NAMALWA (cell line): ENCODE data around the gene NEK6.

Experiments used
- DNase-seq: peaks from one replicate; pipeline ENCODE4 v3.0.0-alpha.2; 2015; ENCODE audit warnings: low spot score

Gene NEK6

DNA sequence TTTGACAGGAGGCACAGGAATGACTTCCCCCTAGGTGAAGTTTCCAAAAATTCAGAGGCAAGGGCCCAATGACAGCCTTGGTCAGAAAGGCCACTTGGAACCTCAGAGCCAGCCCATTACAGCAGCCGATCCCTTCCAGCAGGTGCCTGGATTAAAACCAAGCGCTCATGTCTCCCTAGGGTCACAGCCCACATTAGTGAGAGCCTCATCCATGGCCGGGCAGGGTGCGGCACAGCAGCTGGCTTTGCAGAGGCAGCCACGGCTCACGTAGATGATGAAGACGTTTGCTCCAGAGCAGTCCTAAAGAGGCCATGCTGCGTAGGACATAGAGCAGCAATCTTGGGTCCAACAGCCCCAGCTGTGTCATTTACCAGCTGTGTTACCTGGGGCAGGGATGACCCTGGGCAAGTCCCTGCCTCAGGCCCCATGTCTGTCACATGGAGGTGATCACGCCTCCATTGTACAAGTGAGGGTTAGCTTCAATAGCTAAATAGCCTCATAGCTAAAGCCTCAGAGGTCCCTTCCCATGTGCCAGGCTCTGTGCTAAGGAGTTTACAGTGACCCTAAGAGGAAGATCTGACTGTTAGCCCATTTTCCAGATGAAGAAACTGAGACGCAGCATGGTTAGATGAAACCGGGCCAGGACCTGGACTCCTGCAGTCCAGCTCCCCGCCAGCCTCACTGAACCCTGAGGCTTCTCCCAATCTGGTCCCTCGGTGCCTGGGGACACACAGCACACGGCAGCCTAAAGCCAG lies 39.2 kb downstream of the NEK6 start:
- DNase-seq, result no peak

DNA sequence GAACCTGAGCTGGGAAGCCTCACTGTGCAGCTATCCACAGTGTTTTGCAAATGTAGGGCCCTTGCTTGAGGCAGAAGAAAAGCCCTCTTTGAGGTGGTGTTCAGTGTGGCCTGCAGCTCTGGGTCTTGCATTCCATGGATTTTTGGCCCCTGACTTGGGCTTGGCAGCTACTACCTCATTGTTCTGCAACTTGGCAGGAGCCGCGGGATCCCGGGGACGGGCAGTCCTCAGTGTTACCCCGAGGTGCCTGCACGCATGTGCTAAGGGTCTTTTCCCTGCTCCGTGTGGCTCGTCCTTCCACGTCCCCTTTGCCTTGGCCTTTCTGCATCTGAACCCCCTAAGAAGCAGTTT lies 39.8 kb downstream of the NEK6 start:
- no peak for DNase-seq

DNA sequence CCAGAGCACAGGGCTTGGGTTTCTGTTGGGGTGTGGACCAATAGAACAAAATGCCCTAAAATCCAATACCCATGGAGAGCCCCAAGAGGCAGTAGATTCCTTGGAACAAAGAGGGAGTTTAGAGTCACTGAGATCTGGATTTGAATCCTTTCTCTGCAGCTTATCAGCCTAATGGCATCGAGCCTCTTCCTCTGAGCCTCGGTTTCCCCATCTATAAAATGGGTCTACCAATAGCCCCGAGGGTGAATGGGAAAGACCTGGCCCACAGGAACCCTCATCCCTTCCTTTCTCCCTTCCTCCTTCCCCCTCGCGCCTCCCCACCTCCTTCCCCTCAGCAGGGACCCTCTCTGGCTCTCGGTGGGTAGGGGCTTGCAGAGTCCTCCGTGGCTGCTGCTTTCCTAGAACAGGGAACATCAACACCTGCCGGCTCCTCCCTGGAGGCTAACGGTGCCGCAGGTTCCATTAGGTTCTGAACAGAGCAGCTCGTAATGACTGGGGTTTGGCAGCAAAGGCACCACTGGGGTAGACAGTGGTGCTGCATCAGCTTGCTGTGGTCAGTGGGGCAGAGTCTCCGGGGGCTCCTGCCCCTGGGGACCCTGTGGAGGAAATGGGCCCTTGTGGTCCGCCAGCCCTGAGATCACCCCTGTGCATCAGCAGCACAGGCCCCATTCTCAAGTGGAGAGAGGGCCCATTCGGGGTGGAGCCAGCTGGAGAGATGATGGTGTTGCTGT lies 40.3 kb downstream of the NEK6 start:
- no peak for DNase-seq

- DNase-seq, result no peak
These were observed 41.0 kb downstream of the NEK6 start for GRCh38 chr9:124298646-124299235.

DNA sequence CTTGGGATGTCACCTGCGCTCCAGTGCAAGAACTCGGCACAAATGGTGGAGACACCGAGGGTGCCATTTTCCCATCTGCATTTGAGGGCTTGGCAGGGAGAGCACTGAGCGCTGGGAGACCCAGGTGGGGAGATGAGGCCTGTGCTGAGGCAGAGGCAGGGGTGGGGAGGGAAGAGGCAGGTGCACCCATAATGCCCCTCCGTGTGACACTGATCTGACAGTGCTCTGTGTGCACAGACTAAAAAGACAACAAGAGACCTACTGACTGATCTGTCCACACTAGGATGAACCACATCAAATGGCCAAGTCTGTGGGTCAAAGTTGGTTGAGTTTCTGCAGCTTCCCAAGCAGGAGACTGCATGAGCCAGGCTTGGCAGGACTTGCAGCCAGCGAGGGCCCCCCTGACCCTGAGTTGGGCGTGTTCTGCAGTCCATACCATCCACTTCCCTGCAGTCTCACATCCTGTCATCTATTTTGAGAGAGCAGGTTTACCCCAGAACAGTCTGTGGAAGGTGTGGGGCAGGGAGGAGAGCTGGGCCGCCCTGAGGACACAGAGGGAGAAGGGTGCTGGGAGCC lies 41.9 kb downstream of the NEK6 start:
- no peak for DNase-seq

GRCh38 chr9:124300312-124300711 lies 42.6 kb downstream of the NEK6 start:
- no peak for DNase-seq

GRCh38 chr9:124302921-124303320 lies 45.2 kb downstream of the NEK6 start:
- DNase-seq, result no peak

- DNase-seq, result no peak
These were observed 46.0 kb downstream of the NEK6 start for GRCh38 chr9:124303762-124304161.

DNA sequence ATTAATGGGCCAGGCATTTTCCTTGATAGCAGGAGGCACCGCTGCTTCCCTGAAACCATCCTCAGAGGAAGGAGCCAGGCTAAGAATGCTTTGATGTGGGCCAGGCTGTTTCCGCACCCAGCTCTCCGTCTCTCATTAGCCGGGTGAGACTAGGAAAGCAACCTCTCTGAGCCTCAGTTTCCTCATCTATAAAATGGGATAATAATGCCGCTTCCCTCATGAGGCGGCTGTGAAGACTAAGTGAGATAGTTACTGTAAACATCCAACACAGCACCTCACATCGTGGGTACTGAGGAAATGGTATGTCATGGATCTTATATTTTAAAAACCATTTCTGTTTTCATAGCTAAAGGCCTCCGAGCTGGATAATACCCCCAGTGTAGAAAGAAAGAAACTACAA lies 46.5 kb downstream of the NEK6 start:
- DNase-seq, result no peak

DNA sequence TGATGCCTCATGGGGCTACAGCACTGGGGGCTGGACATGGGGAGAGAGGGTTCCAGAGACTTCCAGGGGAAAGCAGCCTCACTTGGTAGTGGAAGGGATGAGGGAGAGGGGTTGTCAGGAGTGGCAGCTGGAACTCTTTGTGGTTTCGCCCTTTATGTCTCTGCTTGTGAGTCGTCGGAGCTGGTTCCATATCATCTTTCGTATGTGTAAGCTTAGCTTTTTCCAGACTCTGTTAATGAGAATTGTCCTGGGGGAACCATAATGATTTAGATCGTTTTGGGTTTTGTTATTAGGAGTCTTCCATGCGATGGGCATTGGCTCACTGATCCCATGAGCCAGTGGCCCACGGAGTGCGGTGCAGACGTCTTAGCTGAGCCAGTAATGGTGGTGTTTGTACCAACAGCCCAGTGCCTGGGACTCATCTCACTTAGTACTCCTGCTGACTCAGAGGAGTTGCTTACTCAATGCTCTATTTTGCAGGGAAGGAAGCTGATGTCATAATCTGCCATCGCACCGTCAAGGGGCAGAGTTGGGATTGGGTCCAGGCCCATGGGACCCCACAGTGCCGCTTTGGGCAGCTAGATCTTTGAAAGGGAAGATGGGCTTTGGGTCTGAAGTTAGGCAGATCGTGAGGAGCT lies 48.5 kb downstream of the NEK6 start:
- no peak for DNase-seq

GRCh38 chr9:124307379-124308030 lies 49.8 kb downstream of the NEK6 start:
- no peak for DNase-seq

DNA sequence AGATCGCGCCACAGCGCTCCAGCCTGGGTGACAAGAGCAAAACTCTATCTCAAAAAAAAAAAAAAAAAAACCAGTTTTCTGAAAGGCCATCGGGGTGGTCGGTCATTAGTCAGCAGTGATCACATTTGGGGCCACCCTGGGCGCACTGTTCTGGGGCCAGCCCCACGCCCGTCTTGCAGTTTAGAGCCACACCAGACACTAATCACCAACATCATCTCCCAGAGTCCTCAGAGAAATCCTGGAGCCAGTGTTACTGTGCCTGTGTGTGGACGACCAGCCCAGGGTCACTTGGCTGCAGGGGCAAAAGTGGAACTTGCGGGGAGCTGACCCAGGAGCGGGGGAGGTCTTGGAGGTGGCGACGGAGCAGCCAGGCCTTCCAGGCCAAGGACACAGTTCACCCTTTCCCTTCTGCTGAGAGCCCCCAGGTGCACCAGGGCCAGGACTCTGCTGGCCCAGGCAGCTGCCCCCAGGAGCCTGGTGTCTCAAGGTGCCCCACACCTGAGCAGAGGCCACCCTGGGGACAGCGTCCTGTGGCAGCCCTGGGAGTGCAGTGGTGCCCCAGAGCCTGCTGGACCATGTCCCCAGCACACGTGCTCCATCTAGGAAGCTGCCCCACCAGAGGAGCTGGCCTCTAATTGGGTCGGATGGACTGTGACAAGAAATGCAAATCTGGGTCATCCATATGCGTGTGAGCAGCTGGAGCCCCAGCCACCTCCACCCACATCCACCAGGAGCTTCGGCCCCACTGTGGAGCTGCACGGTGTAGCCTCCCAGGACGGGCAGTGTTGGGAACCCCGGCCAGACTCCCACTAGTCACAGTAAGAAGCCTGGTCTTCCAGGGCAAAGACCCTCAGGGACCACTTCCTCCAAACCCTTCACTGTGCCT lies 51.1 kb downstream of the NEK6 start:
- no peak for DNase-seq

DNA sequence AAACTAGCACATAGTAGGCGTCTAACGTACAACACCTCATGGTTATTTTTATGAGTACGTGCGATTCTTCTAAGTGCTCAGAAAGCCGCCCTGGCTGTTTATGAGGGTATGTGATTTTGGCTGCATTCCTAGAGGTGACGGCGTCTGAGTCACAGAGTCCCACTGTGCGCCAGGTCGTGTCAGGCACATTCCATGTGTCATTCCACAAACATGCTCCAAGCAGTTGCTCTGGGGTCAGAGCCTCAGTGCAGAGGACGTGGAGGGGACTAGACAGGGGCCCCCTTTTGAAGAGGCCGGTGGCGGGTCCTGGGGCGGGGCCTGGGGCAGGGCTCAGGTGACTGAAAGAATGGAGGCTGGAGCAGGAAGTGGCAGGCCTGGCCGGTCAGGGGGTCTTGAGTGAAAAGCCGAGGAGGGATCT lies 51.9 kb downstream of the NEK6 start:
- no peak for DNase-seq

GRCh38 chr9:124311283-124311682 lies 53.5 kb downstream of the NEK6 start:
- no peak for DNase-seq

DNA sequence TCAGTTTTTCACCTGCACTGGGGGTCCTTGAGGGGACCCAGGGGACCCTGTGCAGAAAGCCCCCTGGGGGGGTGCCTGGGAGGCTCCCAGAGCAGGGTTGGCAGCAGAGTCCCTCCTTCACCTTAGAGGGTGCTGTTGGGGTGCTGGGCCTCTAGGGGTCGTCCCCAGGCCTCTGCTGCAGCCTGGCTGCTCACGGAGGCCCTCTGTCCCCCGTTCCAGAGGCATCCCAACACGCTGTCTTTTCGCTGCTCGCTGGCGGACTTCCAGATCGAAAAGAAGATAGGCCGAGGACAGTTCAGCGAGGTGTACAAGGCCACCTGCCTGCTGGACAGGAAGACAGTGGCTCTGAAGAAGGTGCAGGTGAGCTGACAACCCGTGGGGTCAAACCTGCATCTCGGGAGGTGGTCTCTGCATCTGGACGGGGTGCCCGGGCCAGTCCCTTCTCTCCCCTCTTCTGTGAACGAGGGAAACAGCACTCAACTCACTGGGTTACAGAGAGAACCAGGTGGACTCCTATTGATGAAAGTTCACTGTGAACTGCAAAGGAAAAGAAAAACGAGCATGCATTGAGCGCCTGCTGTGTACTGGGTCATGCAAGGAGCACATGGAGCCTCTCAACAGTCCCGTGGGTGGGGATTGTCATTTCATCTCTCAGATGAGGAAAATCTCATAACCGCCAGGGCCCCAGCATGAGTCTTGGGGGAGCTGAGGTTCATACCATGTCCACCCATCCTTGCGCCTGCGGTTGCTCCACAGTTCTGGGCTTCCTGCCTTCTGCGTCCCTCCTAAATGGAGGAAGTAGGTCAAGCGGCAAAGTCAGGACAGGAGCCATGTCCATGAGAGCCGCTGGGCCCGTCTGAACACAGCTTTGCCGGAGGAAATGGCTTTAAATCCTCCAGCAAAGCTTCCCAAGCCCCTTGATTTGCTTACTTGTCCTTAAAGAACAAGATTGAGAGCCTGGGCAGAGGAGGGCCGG lies 54.8 kb downstream of the NEK6 start:
- no peak for DNase-seq

DNA sequence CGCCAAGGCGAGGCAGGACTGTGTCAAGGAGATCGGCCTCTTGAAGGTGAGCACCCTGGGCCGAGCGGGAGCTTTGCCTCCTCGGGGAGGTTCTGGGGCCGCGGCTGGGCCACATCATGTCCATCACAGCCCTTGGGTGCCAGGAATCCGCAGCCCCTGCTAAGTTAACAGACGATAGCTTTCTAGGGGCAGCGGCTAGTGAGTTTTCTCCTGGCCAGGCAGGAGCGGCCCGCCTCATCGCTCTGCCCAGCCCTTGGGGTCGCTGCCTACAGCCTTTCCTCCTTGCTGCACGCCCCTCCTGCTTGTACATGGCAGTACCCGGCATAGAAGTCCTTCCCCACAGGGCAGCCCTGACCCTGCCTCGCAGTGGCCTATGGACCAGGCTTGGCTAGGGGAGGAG lies 56.2 kb downstream of the NEK6 start:
- DNase-seq, result no peak

DNA sequence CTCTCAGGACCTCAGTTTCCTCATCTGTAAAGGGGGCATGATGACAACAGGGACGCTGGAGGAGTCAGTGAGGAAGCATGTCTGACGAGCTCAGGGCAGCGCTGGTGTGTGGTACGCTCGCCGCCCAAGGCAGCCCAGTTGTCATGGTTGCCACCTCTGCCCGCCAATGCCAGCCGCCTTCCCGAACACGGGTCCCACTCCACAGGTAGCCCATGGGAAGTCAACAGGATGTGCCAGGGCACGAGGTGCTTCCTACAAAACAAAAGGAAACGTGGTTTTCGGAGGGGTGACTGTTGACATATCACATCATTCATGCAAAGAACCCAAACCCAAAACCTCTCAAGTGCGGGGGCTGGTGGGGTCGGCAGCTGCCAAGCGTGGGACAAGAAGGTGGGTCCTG lies 58.1 kb downstream of the NEK6 start:
- DNase-seq, result no peak

DNA sequence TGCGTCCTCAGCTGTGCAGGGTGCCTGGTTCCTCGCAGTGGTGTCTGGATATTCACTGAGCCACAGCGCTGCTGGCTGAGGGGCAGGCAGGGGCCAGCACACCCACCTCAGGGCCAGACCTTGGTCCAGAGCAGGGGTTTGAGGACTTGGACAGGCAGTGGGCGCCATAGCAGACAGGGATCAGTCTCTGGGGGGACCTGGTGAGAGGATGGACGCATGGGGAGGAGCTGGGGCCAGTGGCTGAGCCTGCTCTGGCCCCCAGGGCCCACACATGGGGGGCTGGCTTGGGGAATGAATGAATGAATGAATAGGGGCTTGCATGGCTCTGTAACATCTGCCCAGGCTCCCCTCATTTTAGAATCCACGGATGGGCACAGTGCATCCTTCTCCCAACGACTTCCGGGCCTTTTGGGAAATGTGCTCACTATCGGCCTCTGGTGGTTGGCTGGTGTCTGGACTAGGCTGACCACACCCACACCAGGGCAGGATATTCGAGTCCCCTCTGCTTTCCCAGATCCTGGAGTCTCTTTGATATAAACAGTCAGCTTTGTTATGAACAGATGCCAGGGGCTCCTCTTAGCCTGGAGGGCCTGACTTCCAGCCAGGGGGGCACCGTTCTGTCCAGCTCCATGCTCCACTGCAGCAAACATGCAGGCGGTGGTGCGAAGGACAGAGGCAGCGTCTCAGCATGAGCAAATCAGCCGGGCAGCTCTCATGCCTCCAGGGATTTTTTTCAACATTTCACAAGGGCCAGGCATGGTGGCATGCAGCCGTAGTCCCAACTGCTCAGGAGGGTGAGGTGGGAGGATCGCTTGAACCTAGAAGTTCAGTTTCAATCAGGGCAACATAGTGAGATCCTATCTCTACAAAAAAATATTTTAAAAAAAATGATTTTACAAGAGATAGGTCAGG lies 62.6 kb downstream of the NEK6 start:
- peak; percentile 62 for DNase-seq

DNA sequence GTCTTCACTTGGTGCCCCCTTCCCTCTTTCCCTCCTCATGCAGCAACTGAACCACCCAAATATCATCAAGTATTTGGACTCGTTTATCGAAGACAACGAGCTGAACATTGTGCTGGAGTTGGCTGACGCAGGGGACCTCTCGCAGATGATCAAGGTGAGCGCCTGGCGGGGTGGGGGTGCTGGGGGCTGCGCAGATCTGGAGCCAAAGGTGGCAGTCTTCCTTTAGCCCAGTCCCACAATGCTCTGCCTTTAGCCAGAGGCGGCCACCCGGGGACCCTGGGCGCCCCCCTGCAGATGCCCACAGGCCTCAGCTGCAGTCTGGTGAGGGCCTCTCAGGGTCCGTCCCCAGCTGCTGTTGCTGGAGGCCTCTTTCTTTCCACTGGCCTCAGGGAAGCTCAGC lies 63.7 kb downstream of the NEK6 start:
- no peak for DNase-seq
